Ecto neural progenitor cell (in vitro differentiated cells): ENCODE data around the gene HMGXB4.

Experiments
- DNase-seq: peaks from one replicate; pipeline ENCODE4 v3.0.0-alpha.2; 2018; ENCODE audit warnings: low spot score

Gene HMGXB4

GRCh38 chr22:35326854-35327562, 69.7 kb downstream of the HMGXB4 start:
- DNase-seq: no peak

GRCh38 chr22:35327690-35328471, 70.6 kb downstream of the HMGXB4 start:
- no peak for DNase-seq

- DNase-seq: no peak
These were observed 71.2 kb downstream of the HMGXB4 start for GRCh38 chr22:35328472-35328885.

- DNase-seq: no peak
These were observed 72.0 kb downstream of the HMGXB4 start for GRCh38 chr22:35329114-35329847.

- no peak for DNase-seq
These were observed 73.1 kb downstream of the HMGXB4 start for GRCh38 chr22:35330258-35330861.

- no peak for DNase-seq
These were observed 75.0 kb downstream of the HMGXB4 start for GRCh38 chr22:35332278-35332677.

- DNase-seq: no peak
These were observed 75.9 kb downstream of the HMGXB4 start for GRCh38 chr22:35333220-35333619.

GRCh38 chr22:35334004-35334403, 76.7 kb downstream of the HMGXB4 start:
- no peak for DNase-seq

GRCh38 chr22:35335468-35335867, 78.2 kb downstream of the HMGXB4 start:
- no peak for DNase-seq

GRCh38 chr22:35335936-35336781, 78.9 kb downstream of the HMGXB4 start:
- DNase-seq: no peak

GRCh38 chr22:35337932-35338331, 80.6 kb downstream of the HMGXB4 start:
- no peak for DNase-seq

- no peak for DNase-seq
These were observed 84.0 kb downstream of the HMGXB4 start for GRCh38 chr22:35341090-35341874.

- no peak for DNase-seq
These were observed 85.1 kb downstream of the HMGXB4 start for GRCh38 chr22:35342390-35342789.

- no peak for DNase-seq
These were observed 86.6 kb downstream of the HMGXB4 start for GRCh38 chr22:35343664-35344550.

GRCh38 chr22:35344956-35345690, 87.8 kb downstream of the HMGXB4 start:
- DNase-seq: no peak
